T1000 (cell line): ENCODE results near the gene SNX13.
A peak's percentile ranks its signal among the peaks of the same experiment; 100 is the strongest.
"Not testable (repeated sequence)": the region's sequence is repeated elsewhere in the genome, so short reads cannot be mapped to it uniquely, and the experiment has no call there.

Source experiments
- DNase-seq: peaks from one replicate; lab custom pipeline; 2025; ENCODE audit warnings: mixed read lengths; lab: John Stamatoyannopoulos, UW

The SNX13 gene

GRCh38 chr7:17845197-17845547 lies 95.1 kb downstream of the SNX13 start:
- no peak for DNase-seq

GRCh38 chr7:17844514-17845196 lies 95.6 kb downstream of the SNX13 start:
- no peak for DNase-seq

GRCh38 chr7:17844022-17844421 lies 96.3 kb downstream of the SNX13 start:
- DNase-seq, result no peak

GRCh38 chr7:17843041-17843440 lies 97.3 kb downstream of the SNX13 start:
- DNase-seq, result no peak

- DNase-seq, result no peak
These were observed 107.4 kb downstream of the SNX13 start for GRCh38 chr7:17832820-17833355.

- DNase-seq, result no peak
These were observed 108.1 kb downstream of the SNX13 start for GRCh38 chr7:17832242-17832641.

GRCh38 chr7:17830206-17830605 lies 110.1 kb downstream of the SNX13 start:
- no peak for DNase-seq

- no peak for DNase-seq
These were observed 111.3 kb downstream of the SNX13 start for GRCh38 chr7:17829001-17829400.

GRCh38 chr7:17822547-17823173 lies 117.6 kb downstream of the SNX13 start:
- no peak for DNase-seq

DNA sequence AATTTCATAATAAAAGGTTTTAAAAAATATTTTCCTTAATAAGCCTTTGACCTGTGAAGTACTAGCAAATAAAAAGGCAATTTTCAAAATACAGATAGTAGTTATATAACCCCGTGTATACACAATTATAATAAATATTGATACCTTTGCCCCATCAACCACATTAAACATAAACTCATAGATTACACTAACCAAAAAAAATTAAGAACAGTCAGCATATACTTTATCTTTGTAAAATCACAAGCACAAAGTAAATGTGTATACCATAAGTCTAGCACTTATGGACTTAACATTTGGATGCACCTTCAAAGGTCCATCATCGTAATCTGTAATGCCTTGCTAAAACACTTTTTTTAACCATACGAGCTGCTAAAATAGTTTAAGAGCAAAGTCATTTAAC lies 123.4 kb downstream of the SNX13 start:
- no peak for DNase-seq

DNA sequence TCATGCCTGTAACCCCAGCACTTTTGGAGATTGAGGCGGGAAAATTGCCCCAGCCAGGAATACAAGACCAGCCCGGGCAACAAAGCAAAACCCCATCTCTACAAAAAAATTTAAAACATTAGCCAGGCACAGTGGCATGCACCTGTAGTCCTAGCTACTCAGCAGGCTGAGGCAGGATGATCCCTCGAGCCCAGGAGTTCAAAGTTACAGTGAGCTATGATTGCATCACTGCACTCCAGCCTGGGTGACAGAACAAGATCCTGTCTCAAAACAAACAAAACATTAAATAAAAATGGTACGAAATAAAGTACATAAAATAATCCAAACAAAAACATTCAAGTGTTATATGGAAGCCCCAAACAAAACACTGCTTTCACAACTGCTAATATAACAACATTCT lies 125.0 kb downstream of the SNX13 start:
- no peak for DNase-seq

GRCh38 chr7:17814058-17814457 lies 126.2 kb downstream of the SNX13 start:
- DNase-seq, result no peak

GRCh38 chr7:17809215-17809614 lies 131.1 kb downstream of the SNX13 start:
- DNase-seq, result not testable (repeated sequence)

GRCh38 chr7:17807242-17807641 lies 133.1 kb downstream of the SNX13 start:
- DNase-seq, result no peak

DNA sequence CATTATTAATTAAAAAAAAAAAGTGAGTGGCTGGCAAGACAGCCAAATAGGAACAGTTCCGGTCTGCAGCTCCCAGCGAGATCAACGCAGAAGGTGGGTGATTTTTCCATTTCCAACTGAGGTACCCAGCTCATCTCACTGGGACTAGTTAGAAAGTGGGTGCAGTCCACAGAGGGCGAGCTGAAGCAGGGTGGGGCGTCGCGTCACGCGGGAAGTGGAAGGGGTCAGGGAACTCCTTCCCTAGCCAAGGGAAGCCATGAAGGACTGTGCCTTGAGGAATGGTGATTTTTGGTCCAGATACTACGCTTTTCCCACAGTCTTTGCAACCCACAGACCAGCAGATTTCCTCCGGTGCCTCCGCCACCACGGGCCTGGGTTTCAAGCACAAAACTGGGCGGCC lies 133.7 kb downstream of the SNX13 start:
- no peak for DNase-seq

DNA sequence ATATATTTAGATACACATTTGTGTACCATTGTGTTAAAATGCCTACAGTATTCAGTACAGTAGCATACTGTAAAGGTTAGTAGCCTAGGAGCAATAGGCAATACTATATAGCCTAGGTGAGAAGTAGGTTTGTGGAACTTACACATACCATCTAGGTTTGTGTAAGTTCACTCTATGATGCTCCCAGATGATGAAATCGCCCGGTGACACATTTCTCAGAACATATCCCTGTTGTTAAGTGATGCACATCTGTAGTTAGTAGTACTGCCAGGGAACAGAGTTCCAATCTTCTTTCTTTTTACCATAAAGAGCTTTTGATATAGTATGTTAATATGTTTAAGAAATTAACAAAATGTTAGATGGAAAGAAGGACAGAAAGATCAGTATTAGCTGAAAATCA lies 138.2 kb downstream of the SNX13 start:
- no peak for DNase-seq

GRCh38 chr7:17792075-17792936 lies 148.0 kb downstream of the SNX13 start:
- no peak for DNase-seq

DNA sequence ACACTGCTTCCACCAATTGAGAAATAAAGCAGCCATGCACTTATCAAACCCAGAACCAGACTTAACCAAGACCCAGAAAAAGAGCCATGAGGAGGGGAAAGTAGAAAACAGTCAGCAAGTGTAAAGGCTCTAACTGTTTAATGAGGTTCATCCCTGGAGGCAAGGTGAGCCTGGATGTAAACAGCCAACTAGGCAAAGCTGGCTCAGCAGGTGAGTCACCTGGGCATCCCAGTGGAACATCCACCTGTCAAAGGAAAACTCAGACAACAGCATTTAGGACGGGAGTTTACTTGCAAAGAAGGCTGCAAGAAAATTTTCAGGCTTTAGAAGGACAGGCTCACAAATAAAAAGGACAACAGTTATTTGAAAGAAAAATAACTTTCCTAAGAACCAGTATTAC lies 153.0 kb downstream of the SNX13 start:
- DNase-seq, result no peak

- no peak for DNase-seq
These were observed 153.9 kb downstream of the SNX13 start for GRCh38 chr7:17786314-17786852.

DNA sequence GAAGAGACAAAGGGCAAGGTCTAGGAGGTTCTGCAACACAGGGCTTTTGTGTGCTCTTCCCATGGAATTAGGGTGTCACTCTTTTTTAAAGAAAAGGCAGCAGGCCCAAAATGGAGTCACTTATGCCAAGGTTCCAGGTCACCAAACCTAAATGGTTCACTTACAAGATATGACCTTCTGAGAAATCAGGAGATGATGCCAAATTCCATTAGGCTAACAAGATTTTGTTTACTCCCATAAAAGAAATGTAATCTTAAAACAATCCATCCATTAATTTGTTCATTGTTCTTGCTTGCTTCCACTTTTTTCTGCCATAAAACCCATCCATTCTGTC lies 158.1 kb downstream of the SNX13 start:
- no peak for DNase-seq

DNA sequence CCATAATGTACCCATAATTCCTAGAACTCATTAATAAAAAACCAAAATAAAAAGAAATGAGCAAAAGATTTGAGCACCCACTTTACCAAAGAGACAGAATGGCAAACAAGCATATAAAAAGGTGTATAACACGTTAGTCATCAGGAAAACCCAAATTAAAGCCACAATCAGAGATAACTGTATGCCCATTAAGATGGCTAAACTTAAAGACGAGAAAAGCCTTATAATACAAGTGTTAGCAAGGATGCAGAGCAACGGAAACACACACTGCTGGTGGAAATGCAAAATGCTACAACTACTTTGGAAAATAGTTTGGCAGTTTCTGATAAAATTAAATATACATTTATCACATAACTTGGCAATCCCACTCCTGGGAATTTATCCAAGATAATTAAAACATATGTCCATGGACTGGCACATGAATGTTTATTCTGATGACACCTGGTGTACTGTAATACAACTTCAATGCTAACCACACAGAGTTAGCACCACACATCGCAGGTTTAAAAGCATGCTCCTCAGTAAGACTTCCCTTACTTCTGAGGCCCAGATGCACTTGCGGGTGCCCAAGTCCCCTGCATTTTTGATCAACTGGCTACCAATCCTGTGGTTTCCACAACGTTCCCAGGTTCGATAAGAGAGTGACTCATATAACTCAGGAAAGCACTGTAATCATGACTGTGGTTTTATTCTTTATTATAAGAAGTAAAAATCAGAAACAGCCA lies 158.6 kb downstream of the SNX13 start:
- DNase-seq, result peak; percentile 7

- DNase-seq, result no peak
These were observed 160.9 kb downstream of the SNX13 start for GRCh38 chr7:17779381-17779780.
